ENCODE measurements around the gene RBM34.
A peak's percentile ranks its signal among the peaks of the same experiment; 100 is the strongest.

The RBM34 gene

DNA sequence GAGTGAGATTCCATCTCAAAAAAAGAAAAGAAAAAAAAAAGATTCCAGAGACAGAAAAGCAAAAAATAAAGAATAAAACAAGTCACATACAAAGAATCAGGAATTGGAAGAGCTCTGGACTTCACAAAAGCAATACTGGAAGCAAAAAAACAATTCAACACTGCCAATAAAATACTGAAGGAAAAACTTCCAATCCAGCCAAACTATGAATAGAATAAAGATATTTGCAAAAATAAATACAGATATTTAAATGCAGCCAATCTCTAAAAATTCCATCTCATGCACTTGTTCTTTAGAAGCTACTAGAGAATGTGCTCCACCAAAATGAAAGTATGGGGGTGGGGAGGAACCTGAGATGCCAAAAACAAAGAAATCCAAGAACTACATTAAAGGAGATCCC is 29.4 kb upstream of the RBM34 start:
- no peak for DNase-seq (ENCODE audit: low read depth)
- TF ChIP-seq, protein P1, sequence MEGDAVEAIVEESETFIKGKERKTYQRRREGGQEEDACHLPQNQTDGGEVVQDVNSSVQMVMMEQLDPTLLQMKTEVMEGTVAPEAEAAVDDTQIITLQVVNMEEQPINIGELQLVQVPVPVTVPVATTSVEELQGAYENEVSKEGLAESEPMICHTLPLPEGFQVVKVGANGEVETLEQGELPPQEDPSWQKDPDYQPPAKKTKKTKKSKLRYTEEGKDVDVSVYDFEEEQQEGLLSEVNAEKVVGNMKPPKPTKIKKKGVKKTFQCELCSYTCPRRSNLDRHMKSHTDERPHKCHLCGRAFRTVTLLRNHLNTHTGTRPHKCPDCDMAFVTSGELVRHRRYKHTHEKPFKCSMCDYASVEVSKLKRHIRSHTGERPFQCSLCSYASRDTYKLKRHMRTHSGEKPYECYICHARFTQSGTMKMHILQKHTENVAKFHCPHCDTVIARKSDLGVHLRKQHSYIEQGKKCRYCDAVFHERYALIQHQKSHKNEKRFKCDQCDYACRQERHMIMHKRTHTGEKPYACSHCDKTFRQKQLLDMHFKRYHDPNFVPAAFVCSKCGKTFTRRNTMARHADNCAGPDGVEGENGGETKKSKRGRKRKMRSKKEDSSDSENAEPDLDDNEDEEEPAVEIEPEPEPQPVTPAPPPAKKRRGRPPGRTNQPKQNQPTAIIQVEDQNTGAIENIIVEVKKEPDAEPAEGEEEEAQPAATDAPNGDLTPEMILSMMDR (IDR thresholded peaks at IDR 0.05; ENCODE audit: insufficient read depth, low read depth, low read length, missing control alignments) = no peak
- H3K4me3 ChIP-seq (ENCODE audit: low read length) = no peak overlapping the region

DNA sequence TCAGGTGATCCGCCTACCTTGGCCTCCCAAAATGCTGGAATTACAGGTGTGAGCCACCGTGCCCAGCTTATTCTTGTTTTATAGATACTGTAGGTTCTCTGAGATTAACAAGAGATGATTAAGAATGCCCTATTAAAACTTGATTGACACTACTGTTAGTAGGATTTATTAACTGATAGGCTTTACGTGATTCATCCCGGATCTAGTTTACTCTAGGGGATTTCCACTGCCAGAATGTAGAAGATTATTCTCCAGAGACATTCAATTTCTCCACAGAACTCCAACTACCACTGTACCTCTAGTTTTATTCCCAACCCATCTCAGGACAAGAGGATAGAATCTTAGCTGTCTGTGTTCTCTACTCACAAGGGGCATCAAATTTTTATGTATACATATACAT is 26.3 kb upstream of the RBM34 start:
- TF ChIP-seq, protein P1 (IDR thresholded peaks at IDR 0.05; ENCODE audit: insufficient read depth, low read depth, low read length, missing control alignments) = no peak
- no peak overlapping the region for H3K4me3 ChIP-seq (ENCODE audit: low read length)
- no peak for DNase-seq (ENCODE audit: low read depth)

DNA sequence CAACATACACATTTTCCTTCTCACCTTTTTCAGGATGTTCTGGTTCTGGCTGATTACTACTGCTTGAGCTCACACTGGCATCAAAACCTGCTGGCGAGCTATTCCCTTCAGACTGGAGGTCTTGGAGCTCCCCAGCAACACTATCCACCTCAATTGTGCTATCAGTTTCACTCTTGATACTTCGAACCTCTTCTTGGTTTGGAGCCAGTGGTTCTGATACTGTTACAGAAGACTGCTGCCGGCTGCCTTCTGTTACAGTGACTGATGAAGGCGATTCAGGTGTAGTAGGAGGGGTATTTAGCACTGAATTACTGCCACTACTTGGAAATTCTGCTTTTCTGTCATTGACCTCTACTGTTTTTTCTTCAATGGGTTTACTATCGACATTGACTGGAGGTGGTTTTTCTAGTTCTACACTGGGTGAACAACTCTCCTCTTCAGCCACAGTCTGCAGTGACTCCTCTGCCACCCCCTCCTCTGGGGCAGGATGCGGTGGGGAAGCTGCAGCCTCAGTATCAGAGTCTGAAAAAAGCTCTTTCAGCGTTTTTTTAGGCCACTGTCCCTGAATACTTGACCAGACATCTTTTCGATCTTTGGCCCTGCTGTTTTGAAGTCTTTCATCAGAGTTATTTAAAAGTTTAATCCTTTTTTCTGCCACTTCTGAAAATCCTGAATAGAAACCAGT is 20.7 kb upstream of the RBM34 start:
- no peak overlapping the region for H3K4me3 ChIP-seq (ENCODE audit: low read length)
- TF ChIP-seq, protein P1 (IDR thresholded peaks at IDR 0.05; ENCODE audit: insufficient read depth, low read depth, low read length, missing control alignments) = no peak
- no peak for DNase-seq (ENCODE audit: low read depth)

DNA sequence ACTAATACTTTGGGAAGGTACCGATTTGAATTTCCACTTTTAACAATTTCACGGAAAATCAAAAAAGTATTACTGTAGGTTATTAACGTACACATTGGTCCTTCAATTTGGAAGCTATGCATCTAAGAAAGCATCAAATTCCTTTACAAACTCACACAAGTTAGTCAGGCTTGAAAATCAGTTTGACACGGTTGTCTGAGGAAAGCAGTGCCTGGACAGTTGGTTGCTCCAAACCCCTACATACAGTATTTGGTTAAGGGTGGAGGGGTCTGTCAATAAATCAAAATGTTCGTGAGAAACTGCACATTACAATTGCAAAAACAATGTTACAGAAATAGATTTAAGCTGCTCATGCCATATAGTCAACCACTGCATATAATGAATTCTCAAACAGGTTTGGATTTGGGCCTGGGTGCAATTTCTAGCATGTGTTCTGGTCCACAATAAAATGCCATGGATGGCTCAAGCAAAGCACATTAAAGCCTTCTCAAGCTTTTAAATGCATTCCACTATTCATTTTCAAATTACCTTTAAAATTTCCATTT is 19.9 kb upstream of the RBM34 start:
- no peak overlapping the region for H3K4me3 ChIP-seq (ENCODE audit: low read length)
- no peak for DNase-seq (ENCODE audit: low read depth)
- TF ChIP-seq, protein P1 (IDR thresholded peaks at IDR 0.05; ENCODE audit: insufficient read depth, low read depth, low read length, missing control alignments) = no peak

DNA sequence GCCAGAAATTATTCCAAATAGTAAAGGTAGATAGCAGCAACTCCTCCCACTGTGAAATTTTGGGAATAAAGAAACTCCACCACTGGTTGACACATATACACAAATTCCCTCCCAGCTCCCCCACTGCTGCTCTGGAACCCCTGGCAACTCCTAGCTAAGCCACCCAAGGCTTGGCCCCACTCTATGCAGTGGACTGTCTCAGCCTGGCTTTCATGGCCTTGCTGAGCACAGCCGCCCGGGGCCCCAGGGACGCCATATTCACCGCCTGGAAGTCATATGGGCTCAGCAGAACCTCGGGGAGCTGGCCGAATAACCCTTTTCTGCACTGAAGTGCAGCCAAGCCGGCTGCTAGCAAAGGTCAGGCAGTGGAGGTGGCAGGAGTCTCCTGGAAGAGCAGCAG is 15.4 kb upstream of the RBM34 start:
- no peak overlapping the region for H3K4me3 ChIP-seq (ENCODE audit: low read length)
- TF ChIP-seq, protein P1 (IDR thresholded peaks at IDR 0.05; ENCODE audit: insufficient read depth, low read depth, low read length, missing control alignments) = no peak
- no peak for DNase-seq (ENCODE audit: low read depth)

DNA sequence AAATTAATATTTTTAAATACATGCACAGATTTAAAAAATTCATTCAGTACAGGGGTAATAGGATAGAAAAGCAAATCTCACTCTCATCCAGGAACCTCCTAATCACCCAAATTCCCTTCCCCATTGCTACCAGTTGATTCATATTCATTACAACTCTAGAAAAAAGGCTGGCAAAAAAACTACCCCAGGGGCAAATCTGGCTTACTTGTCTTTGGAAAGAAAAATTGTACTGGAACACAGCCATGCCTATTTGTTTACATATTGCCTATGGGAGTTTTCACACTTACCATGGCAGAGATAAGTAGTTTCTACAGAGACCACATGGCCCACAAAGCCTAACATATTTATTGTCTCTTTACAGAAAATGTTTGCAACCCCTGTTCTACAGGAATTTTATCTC is 8.9 kb upstream of the RBM34 start:
- no peak overlapping the region for H3K4me3 ChIP-seq (ENCODE audit: low read length)
- TF ChIP-seq, protein P1 (IDR thresholded peaks at IDR 0.05; ENCODE audit: insufficient read depth, low read depth, low read length, missing control alignments) = no peak
- DNase-seq (ENCODE audit: low read depth) = peak; percentile 68

DNA sequence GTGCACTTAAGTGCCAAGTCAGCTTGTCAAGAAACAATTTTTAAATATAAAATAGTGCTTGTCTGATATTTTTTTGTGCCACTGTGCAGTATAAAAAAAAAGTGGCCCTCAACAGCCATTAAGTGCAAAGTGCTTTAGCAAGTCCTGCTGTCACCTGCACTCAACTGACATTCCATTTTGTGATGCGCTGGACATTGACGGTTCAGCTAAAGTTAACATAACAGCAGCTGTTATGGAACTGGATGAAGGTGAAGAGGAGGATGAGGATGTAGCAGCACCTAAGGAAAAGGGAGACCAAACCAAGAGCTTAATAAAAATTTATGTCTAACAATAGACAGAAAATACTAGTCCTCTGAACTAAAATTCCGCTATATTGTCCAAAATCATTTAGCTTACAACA is 7.3 kb upstream of the RBM34 start:
- TF ChIP-seq, protein P1 (IDR thresholded peaks at IDR 0.05; ENCODE audit: insufficient read depth, low read depth, low read length, missing control alignments) = no peak
- H3K4me3 ChIP-seq (ENCODE audit: low read length) = no peak overlapping the region
- DNase-seq (ENCODE audit: low read depth) = no peak
